COLO829 (cell line): ENCODE measurements around the gene KCNQ1.
A peak's percentile ranks its signal among the peaks of the same experiment; 100 is the strongest.

ENCODE experiments used
- DNase-seq: peaks from one replicate; pipeline ENCODE4 v3.0.0; 2012; ENCODE audit warnings: low spot score

Gene KCNQ1

GRCh38 chr11:2685566-2686359 is 241.0 kb downstream of the KCNQ1 start:
- DNase-seq = no peak

- DNase-seq = no peak
Observed at GRCh38 chr11:2686360-2687222, 241.8 kb downstream of the KCNQ1 start.

DNA sequence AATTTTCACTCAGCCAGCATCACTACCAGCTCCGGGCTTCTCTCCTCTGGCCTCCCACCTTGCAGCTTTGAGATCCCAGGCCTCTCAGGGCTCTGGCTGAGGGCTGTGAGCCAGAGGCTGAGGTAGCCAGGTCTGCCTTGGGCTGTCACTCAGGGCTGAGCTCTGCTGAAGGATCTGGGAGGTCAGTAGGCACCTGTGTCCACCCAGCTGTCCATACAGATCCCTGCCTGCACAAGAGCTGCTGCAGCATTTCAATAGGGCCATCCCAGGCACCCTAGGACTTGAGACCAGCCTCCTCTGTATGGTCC is 242.4 kb downstream of the KCNQ1 start:
- no peak for DNase-seq

DNA sequence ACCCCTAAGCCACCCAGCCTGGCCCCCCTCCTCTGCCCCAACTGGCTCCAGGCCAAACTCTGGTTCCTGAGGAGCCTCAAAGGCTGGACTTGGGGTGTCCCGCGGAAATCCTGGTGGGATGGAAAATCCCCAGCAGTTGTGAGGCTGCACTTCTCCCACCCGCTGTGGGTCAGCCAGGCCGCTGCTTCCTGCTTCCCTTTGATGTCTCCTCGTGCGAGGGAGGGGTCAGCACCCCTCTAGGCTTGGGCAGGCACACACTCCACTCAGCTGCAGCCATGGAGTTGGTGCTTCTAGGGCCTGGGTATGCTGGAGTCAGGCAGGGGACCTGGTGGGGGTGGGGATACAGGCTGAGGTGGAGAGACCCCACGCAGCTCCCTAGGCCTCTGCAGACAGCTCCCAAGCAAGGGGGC is 243.0 kb downstream of the KCNQ1 start:
- DNase-seq = no peak

DNA sequence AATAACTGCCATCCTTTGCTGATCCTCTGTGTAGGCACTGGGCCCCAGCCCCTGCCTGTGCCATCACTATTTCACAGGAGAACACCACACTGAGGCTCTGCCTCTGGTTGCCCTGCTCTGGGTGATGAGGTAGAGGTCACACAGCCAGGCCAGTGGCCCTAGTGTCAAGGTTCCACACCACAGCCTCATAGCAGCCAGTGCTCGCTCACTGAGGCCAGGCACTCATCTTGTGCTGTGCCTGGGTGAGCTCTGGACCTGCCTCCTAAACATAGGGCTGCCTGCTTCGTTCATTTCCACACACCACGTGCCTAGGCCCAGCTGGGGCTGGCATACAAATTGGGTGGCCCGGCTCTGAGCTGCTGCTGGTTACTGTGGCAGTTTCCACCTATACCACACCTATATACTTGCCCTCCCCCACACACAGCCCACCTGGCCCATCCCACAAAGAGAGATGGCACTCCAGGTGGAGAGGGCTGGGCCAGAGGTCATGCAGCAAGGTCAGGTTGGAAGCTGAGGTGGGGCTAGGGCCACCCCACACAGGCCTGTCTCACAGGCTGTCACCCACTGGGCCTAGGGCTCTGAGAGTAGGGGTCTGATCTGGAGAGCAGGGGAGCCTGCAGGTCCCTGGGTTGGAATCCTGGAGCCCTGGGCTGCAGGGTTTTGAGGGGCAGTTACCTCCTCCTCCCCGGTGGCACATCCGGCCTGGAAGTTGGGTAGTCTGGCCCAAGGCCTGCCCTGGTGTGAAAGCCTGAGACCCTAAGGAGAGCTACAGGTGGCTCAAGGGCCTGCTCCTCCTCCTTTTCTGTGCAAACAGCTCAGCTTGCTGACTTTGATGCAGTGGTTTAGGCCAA is 243.8 kb downstream of the KCNQ1 start:
- DNase-seq = no peak

DNA sequence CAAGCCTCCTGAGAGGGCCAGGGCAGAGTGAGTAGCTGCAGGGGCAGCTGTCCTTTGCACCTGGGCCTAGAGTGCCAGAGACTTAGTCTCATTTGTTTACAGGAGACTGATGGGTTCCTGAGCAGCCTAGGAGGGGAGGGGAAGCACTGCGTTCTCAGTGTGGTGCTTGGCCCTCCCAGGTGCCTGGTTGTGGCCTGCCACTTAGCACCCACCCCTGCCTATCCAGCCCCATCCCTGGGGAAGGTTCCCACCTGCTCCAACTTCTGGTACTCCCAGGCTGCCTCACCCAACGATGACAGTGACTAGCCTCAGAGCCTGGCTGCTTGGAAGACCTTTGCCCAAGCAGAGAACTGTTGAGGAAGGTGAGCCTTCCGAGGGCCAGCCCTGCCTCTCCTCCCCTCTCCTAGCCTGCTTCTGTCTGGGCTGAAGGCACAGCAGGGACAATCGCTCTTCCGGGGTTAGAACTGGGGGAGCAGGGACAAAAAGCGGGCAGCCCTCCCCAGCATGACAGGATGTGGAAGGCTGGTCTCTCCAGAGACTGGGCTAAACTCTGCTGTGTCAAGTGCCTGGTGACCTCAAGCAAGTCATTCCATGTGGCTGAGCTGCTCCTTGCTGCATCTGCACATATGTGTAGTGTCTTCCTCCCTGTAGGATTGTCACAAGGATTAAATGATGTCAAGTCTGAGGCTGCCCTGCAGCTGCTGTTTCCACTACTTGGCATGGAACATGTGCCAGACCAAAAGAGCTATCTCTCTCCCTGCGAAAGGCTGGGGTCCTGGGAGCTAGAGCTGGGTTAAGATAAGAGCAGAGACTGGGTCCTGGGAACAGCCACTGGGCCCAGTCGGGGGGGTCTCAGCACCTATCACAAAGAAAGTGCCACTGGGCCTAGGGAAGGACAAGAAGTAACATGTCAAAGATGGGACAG is 245.1 kb downstream of the KCNQ1 start:
- DNase-seq = no peak

- no peak for DNase-seq
Observed at GRCh38 chr11:2690596-2691354, 246.0 kb downstream of the KCNQ1 start.

DNA sequence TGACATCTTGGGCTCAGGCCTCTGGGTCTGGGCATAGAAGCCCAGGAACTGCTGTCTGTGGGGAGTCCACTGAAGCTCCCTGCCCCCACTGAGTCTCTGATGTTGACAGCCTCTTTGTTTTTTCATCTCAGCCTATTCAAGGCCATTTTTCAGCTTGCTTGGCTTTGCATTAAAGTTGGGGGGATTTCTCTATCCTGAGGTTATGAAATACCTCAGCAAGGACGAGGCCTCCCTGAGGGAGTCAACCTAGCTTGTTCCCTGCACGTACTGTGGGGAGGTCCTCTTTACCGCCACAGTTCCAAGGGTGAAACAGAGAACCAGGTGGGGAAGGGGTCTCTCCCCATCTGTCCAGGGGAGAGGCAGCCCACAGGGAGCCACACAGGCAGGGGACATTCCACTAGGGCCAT is 246.6 kb downstream of the KCNQ1 start:
- DNase-seq = no peak

DNA sequence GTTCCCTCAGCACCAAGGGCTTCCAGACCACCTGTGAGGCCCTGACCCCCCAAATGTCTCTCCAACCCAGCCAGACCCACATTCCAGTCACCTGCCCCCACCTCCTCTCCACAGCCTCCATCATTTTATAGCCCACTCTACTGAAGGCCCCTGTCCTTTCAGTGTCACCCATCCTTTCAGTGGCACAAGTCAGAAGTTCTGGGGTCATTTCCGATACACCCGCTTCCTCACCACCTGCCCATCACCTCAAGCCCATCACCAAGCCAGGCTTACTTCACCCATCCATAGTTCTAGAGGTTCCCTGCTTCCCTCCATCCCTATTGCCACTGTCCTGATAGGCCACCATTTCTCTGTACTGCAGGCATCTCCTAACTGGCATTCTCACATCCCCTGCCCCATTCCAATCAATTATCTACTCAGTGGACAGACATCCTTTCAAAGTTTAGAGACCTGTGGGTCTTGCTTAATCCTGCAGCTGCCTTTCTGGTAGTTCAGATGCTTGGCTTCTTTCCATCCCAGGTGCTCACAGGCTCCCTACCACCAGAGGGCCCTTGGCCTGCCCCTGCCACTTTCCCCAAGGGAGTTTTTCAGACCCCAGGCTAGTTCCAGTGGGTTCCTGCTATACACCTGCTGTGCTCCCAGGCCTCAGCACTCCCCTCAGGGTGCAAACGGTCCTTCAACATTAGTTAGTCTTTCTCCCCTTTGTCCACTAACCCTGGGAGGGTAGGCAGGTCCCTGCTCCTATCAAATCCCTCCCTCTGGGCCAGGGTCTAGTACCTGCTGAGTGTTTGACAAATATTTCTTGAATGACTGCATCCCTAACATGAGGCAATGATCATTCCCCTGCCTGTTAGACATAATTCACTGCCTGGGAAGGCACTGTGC is 247.4 kb downstream of the KCNQ1 start:
- no peak for DNase-seq

GRCh38 chr11:2693271-2694261 is 248.8 kb downstream of the KCNQ1 start:
- DNase-seq = no peak

DNA sequence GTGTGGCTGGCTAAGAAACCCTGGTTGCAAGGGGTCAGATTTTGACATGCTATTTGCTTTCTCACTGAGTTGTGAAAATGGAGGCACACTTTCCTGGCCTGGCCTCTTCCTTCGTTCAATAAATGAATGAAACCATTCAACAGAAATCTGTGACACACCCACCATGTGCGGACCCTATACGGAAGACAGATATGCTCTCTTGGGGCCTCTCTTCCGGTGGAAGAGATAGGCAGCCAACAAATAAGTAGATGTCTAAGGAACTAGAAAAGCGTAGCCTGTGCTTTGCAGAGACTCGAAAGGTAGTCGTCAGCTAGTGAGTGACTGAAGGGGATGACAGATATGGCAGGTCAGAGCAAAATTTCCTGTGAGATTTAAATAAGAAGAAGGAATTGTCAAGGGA is 249.7 kb downstream of the KCNQ1 start:
- DNase-seq = peak; percentile 66

DNA sequence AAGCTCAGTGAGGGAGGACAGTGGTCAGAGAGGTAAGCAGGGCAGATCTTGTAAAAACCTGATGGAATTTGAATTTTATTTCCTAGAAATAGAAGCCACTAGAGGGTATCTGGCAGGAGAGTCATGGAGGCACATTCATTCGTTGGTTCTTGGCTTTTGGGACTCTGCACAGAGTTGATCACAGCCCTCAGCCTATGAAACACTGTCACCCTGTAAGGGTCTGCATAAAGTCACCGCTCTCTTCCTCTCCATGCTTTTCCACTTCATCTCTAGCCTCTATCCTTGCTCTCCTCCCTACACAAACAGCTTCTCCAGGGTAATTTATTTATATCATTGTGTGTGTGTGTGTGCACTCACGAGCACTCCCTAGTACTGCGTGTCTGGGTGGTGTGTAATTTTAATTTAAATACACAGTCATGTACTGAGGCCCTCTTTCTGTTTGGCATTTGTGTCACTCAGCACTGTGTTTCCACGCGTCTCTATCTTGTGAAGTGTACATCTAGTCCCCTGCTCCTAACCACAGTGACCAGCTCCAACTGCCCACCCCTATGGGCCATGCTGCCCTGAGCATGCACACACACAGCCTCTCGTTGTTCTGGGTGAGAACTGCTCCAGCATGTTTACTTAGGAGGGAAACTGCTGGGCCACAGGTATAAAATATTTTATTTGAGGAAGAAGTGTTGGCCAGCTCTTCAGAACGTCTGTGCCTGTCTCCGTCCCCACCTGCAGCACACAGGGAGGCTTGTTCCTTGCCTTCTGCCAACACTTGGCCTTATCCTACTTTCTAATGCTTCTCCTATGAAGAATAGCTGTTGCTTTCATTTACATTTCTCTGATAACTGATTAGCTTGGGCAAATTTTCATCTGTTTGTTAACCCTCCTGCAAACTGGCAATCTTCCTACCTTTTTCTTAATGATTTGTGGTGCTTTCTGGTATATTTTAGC is 250.5 kb downstream of the KCNQ1 start:
- DNase-seq = no peak

GRCh38 chr11:2696455-2696854 is 251.6 kb downstream of the KCNQ1 start:
- no peak for DNase-seq

DNA sequence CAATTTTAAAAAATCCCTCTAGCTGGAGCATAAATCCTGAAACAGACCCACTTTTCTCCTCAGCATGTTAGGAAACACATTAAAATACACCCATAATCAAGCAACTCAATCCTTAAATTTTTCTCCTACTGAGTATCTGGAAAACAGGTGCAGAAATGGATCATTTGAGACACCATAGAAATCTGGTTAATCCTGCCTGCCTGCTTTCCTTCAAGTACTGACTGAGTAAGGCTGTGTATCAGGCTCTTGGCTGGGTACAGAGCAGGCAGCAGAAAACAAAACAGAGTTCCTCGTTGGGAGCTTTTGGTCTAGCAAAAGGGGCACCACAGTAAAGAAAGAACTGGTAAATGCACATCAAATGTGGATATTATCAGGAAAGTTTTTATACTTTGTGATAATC is 253.1 kb downstream of the KCNQ1 start:
- DNase-seq = no peak

GRCh38 chr11:2698386-2699184 is 253.8 kb downstream of the KCNQ1 start:
- no peak for DNase-seq

GRCh38 chr11:2699185-2699530 is 254.3 kb downstream of the KCNQ1 start:
- DNase-seq = no peak
